ENCODE measurements around the gene GABRG3. TPM values are rescaled to one million over a fixed set of nuclear protein-coding genes. Genes with fewer than 3 reads are reported as not detected.

The GABRG3 gene
- total and polyA plus RNA-seq, 10 of the 15 experiments (the other 5 are each of a cell fraction or from before 2014, with no cell fraction given) = 0.15 TPM; not detected in 9

- TF ChIP-seq, protein P1, sequence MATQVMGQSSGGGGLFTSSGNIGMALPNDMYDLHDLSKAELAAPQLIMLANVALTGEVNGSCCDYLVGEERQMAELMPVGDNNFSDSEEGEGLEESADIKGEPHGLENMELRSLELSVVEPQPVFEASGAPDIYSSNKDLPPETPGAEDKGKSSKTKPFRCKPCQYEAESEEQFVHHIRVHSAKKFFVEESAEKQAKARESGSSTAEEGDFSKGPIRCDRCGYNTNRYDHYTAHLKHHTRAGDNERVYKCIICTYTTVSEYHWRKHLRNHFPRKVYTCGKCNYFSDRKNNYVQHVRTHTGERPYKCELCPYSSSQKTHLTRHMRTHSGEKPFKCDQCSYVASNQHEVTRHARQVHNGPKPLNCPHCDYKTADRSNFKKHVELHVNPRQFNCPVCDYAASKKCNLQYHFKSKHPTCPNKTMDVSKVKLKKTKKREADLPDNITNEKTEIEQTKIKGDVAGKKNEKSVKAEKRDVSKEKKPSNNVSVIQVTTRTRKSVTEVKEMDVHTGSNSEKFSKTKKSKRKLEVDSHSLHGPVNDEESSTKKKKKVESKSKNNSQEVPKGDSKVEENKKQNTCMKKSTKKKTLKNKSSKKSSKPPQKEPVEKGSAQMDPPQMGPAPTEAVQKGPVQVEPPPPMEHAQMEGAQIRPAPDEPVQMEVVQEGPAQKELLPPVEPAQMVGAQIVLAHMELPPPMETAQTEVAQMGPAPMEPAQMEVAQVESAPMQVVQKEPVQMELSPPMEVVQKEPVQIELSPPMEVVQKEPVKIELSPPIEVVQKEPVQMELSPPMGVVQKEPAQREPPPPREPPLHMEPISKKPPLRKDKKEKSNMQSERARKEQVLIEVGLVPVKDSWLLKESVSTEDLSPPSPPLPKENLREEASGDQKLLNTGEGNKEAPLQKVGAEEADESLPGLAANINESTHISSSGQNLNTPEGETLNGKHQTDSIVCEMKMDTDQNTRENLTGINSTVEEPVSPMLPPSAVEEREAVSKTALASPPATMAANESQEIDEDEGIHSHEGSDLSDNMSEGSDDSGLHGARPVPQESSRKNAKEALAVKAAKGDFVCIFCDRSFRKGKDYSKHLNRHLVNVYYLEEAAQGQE (IDR thresholded peaks at IDR 0.05; ENCODE audit: low read depth, low read length) = no peak
- TF ChIP-seq EGR1 (IDR thresholded peaks at IDR 0.05; ENCODE audit: borderline replicate concordance in 1 of 2, low read depth in 2 of 2, low read length in 2 of 2) = no peak
These were observed 592.9 kb downstream of the GABRG3 start (continued) for GRCh38 chr15:27563765-27564370.

- CTCF ChIA-PET = no interaction called here
- intact Hi-C loops (cut with micrococcal nuclease; ENCODE audit: unreplicated experiment) (no loop called here), in situ Hi-C loops (cut with MboI) (no loop called here)
- no peak for FAIRE-seq
- Histone ChIP-seq H3K4me3 (no peak overlapping the region), H2AFZ (ENCODE audit: control insufficient read depth, low read depth, low read length) (no peak overlapping the region), H3K4me2 (ENCODE audit: control insufficient read depth, insufficient read depth) (no peak overlapping the region), H3K36me3 (ENCODE audit: control insufficient read depth in 2 of 2, insufficient read depth in 2 of 2, low read length in 1 of 2) (no peaks in the 10 kb centered on the region), H3K4me1 (ENCODE audit: control insufficient read depth, insufficient read depth, low read length) (no peaks in the 10 kb centered on the region), H3K79me2 (ENCODE audit: control insufficient read depth, insufficient read depth, low read length) (no peaks in the 10 kb centered on the region), H4K20me1 (ENCODE audit: control insufficient read depth, insufficient read depth) (no peaks in the 10 kb centered on the region), H3K9ac (ENCODE audit: control insufficient read depth, insufficient read depth, low read length) (no peak overlapping the region), H3K27ac (ENCODE audit: control insufficient read depth, insufficient read depth) (no peak overlapping the region), H3K9me3 (replicated peaks; ENCODE audit: control insufficient read depth, insufficient read depth, low read length) (no peaks in the 10 kb centered on the region; the same call in 2 of the 3 replicates), H3K27me3 (replicated peaks in 1 of 2; ENCODE audit: control insufficient read depth in 2 of 2, insufficient read depth in 2 of 2, low read length in 1 of 2) (no peaks in the 10 kb centered on the region)
- no TSS peak for BruUV-seq (replicated peaks)
- 4% methylated on average over 2 of the region's 2 CpGs for WGBS (ENCODE audit: insufficient coverage, insufficient replicate concordance, low lambda C conversion rate, missing lambda C conversion rate)
- POLR2A ChIA-PET = no interaction called here
- RAD21 ChIA-PET (ENCODE audit: unreplicated experiment) = no interaction called here
- ATAC-seq = no peak
- SMC1A ChIA-PET (ENCODE audit: uncharacterized antibody, unreplicated experiment) = no interaction called here
- no peak for DNase-seq (ENCODE audit: low read depth, low spot score)
- no peak for TF ChIP-seq CHD4 (IDR thresholded peaks at IDR 0.05)
- no peak for TF ChIP-seq CREM (IDR thresholded peaks at IDR 0.05; ENCODE audit: low read depth)
- no peak for TF ChIP-seq SMARCA5 (IDR thresholded peaks at IDR 0.05)
- TF ChIP-seq FOS (IDR thresholded peaks at IDR 0.05; ENCODE audit: borderline replicate concordance, extremely low read depth, insufficient read length) = no peak
- TF ChIP-seq PBX3 (IDR thresholded peaks at IDR 0.05; ENCODE audit: insufficient replicate concordance, low read depth, low read length) = no peak
- TF ChIP-seq HSF1 (IDR thresholded peaks at IDR 0.05; ENCODE audit: low read depth, low read length) = no peak
- no peak for TF ChIP-seq NR2C2 (IDR thresholded peaks at IDR 0.05; ENCODE audit: borderline replicate concordance, control insufficient read depth, insufficient read length, low read depth)
- TF ChIP-seq LARP7 (IDR thresholded peaks at IDR 0.05) = no peak
- TF ChIP-seq STAT3 (IDR thresholded peaks at IDR 0.05; ENCODE audit: low read depth, low read length) = no peak
- TF ChIP-seq CBFB (IDR thresholded peaks at IDR 0.05; ENCODE audit: low read depth) = no peak
- TF ChIP-seq SREBF1 (IDR thresholded peaks at IDR 0.05; ENCODE audit: low read length) = no peak
- TF ChIP-seq BMI1 (IDR thresholded peaks at IDR 0.05; ENCODE audit: borderline replicate concordance) = no peak
- TF ChIP-seq KDM1A (IDR thresholded peaks at IDR 0.05; ENCODE audit: borderline replicate concordance) = no peak
- no peak for TF ChIP-seq EED (IDR thresholded peaks at IDR 0.05; ENCODE audit: low read depth)
- no peak for TF ChIP-seq HDAC6 (IDR thresholded peaks at IDR 0.05; ENCODE audit: unreplicated experiment)
- no peak for TF ChIP-seq NRF1 (conservative IDR thresholded peaks at IDR 0.05; ENCODE audit: low read depth, low read length)
- no peak for TF ChIP-seq SUZ12 (IDR thresholded peaks at IDR 0.05; ENCODE audit: unreplicated experiment)
These were observed 593.7 kb downstream of the GABRG3 start for GRCh38 chr15:27564656-27565055.
